ENCODE results near the gene ALKBH5. TPM values are rescaled to one million over a fixed set of nuclear protein-coding genes. Genes with fewer than 3 reads are reported as not detected.
A peak's percentile ranks its signal among the peaks of the same experiment; 100 is the strongest.

ALKBH5 gene
- total and polyA plus RNA-seq, 9 of the 15 experiments (the other 6 are each of a cell fraction or from before 2014, with no cell fraction given): 11.4 to 70.0 (median 47.4) TPM

DNA sequence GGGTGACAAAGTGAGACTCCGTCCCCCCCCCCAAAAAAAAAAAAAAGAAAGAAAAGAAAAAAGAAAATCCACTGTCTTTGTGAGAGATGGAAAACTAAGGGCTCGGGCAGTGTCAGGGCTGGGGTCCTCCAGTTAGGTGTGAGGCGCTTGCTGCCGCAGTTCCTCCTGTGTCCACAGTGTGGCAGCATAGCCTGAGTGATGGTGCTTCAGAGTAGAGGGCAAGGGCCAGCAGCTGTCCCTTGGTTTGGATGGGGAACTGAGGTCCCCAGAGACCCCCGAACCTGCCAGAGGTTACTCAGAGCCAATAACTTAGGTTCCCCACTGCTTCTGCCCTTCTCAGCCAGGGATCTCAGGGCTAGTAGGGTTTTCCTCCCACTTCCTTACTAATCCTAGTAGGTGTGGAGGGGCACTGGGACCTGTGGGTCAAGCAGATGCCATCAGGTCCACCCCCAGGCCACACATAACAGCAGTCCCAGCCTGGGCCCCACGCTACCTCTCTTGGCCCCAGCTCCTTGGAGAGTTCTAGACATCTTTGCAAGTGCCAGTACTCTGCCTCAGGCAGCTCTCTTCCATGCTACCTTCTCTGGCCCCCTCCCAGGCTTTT lies 33.9 kb downstream of the ALKBH5 start (continued):
- TF ChIP-seq DEAF1 (CRISPR knock-in tag; IDR thresholded peaks at IDR 0.05) (0 out of 2 replicates have a peak, but pooled peaks have one; percentile 31), SMC3 (conservative IDR thresholded peaks at IDR 0.05; ENCODE audit: insufficient read depth, low read depth, low read length) (peak; percentile 78), IFI16 (CRISPR knock-in tag; IDR thresholded peaks at IDR 0.05) (no peak), POLR2AphosphoS2 (IDR thresholded peaks at IDR 0.05; ENCODE audit: low read length) (no peak), ARNT (IDR thresholded peaks at IDR 0.05) (no peak), RAD21 (CRISPR knock-in tag; conservative IDR thresholded peaks at IDR 0.05 in 1 of 2, IDR thresholded peaks at IDR 0.05 in 1 of 2) (peak; percentile 51 to 76), CCAR2 (IDR thresholded peaks at IDR 0.05; ENCODE audit: low read depth, low read length) (no peak), RBM22 (IDR thresholded peaks at IDR 0.05; ENCODE audit: low read depth, low read length, poor library complexity, severe bottlenecking) (no peak), MXI1 (IDR thresholded peaks at IDR 0.05; ENCODE audit: low read depth, low read length) (no peak), ETS1 (conservative IDR thresholded peaks at IDR 0.05; ENCODE audit: control insufficient read depth, low read depth, low read length) (no peak), PTTG1 (tag; IDR thresholded peaks at IDR 0.05; ENCODE audit: low read depth) (no peak), PYGO2 (tag; IDR thresholded peaks at IDR 0.05) (no peak), YBX1 (IDR thresholded peaks at IDR 0.05) (no peak), MYNN (IDR thresholded peaks at IDR 0.05) (no peak), MYNN (CRISPR knock-in tag; IDR thresholded peaks at IDR 0.05) (no peak)
- TF ChIP-seq, protein P1, sequence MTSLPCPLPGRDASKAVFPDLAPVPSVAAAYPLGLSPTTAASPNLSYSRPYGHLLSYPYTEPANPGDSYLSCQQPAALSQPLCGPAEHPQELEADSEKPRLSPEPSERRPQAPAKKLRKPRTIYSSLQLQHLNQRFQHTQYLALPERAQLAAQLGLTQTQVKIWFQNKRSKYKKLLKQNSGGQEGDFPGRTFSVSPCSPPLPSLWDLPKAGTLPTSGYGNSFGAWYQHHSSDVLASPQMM (CRISPR knock-in tag; IDR thresholded peaks at IDR 0.05): no peak
